K562 (cell line): ENCODE data around the gene PDCD11. TPM values are rescaled to one million over a fixed set of nuclear protein-coding genes. Genes with fewer than 3 reads are reported as not detected.

Experiments
- microRNA counts: library from miRNA; unstranded; fragments of <30 nt; microRNA quantifications from one replicate; lab custom pipeline; 2016
- microRNA-seq: library from miRNA; unstranded; fragments of <30 nt; microRNA quantifications from one replicate; pipeline ENCODE4, GENCODE V29; 2018; ENCODE audit warnings: borderline microRNAs expressed
- polyA plus RNA-seq, 8 experiments: library from polyadenylated mRNA; depleted of rRNA in 4 of 8; stranded (reverse) in 5 of 8; unstranded in 3 of 8; fragments of >200 nt; fragmentation: Nextera tagmentation in 2 of 8; fragmentation: Illumina TruSeq in 1 of 8; extraction: Ambion mirVana in 2 of 8; extraction: Trizol in 1 of 8; gene quantifications; 2 replicates each; pipeline versions ENCODE4 v1.2.1 to v1.2.3, GENCODE V29; 2011 to 2014; ENCODE audit warnings: inconsistent platforms in 1 of 8, missing spikeins in 1 of 8
- total RNA-seq, 7 experiments: library from RNA; depleted of rRNA in 6 of 7; stranded (reverse); fragments of >200 nt in 6 of 7; fragmentation: Illumina TruSeq in 2 of 7; extraction: Trizol in 2 of 7; gene quantifications; 2 replicates each; pipeline versions ENCODE4 v1.2.1 to v1.2.3, GENCODE V29; 2011 to 2021; ENCODE audit warnings: low replicate concordance in 1 of 7

Gene PDCD11
- total and polyA plus RNA-seq, 9 of the 15 experiments (the other 6 are each of a cell fraction or from before 2014, with no cell fraction given) = 14.8 to 73.8 (median 50.0) TPM

MicroRNAs encoded within 50 kb of the gene (microRNA counts, 767-probe panel; counts per million panel counts)
- not detected for microRNA hsa-miR-1307-3p (lab: Ali Mortazavi, UCI)

Small RNAs within 50 kb of the gene (microRNA-seq; reads per million reads assigned to microRNA genes)
- 1,995 reads per million, percentile 95 among the genes with 10 or more reads in this experiment for gene MIR1307

Other genes with a start within 250 kb of the PDCD11 start
Only the 7 nearest of the 10 such genes appear.
- 21.4 and 21.5 TPM in 2 replicates for gene PCGF6, start 45.5 kb upstream of the PDCD11 start, total RNA-seq (2014; rRNA removed)
- gene PCGF6, start 45.5 kb upstream of the PDCD11 start, total RNA-seq (2014; rRNA removed; fragmentation: Illumina TruSeq; extraction: Trizol) = 24.6 and 29.7 TPM in 2 replicates
- gene PCGF6, start 45.5 kb upstream of the PDCD11 start, total RNA-seq (2015; rRNA removed; fragmentation: Illumina TruSeq; extraction: Trizol) = 17.9 and 18.5 TPM in 2 replicates
- gene PCGF6, start 45.5 kb upstream of the PDCD11 start, total RNA-seq (2021) = 18.1 and 23.5 TPM in 2 replicates
- 14.6 and 23.2 TPM in 2 replicates for gene PCGF6, start 45.5 kb upstream of the PDCD11 start, polyA plus RNA-seq (2011; rRNA removed)
- 14.6 and 15.3 TPM in 2 replicates for gene PCGF6, start 45.5 kb upstream of the PDCD11 start, polyA plus RNA-seq (2014; fragmentation: Illumina TruSeq; extraction: Trizol)
- gene PCGF6, start 45.5 kb upstream of the PDCD11 start, polyA plus RNA-seq (2014; fragmentation: Nextera tagmentation; extraction: Ambion mirVana) = 10 to 100 TPM in 1 of 2 experiments, 1 to 10 TPM in 1; 8.4 to 10.2 TPM
- gene PCGF6, start 45.5 kb upstream of the PDCD11 start, polyA plus RNA-seq (2014; rRNA removed) = 17.9 and 20.6 TPM in 2 replicates
- 8.0 and 12.0 TPM in 2 replicates for gene TAF5, start 28.6 kb upstream of the PDCD11 start, total RNA-seq (2014; rRNA removed)
- gene TAF5, start 28.6 kb upstream of the PDCD11 start, total RNA-seq (2014; rRNA removed; fragmentation: Illumina TruSeq; extraction: Trizol) = 11.6 and 12.5 TPM in 2 replicates
- gene TAF5, start 28.6 kb upstream of the PDCD11 start, total RNA-seq (2015; rRNA removed; fragmentation: Illumina TruSeq; extraction: Trizol) = 11.2 and 11.9 TPM in 2 replicates
- gene TAF5, start 28.6 kb upstream of the PDCD11 start, total RNA-seq (2021) = 9.3 TPM in 2 replicates
- gene TAF5, start 28.6 kb upstream of the PDCD11 start, polyA plus RNA-seq (2011; rRNA removed) = 8.9 and 11.9 TPM in 2 replicates
- 7.9 and 9.9 TPM in 2 replicates for gene TAF5, start 28.6 kb upstream of the PDCD11 start, polyA plus RNA-seq (2014; fragmentation: Illumina TruSeq; extraction: Trizol)
- 1 to 10 TPM; 4.2 to 5.5 TPM for gene TAF5, start 28.6 kb upstream of the PDCD11 start, polyA plus RNA-seq (2014; fragmentation: Nextera tagmentation; extraction: Ambion mirVana)
- 6.5 and 8.2 TPM in 2 replicates for gene TAF5, start 28.6 kb upstream of the PDCD11 start, polyA plus RNA-seq (2014; rRNA removed)
- gene ATP5MK, start 151 bp upstream of the PDCD11 start, total RNA-seq (2014; rRNA removed) = 182 and 185 TPM in 2 replicates
- 741 and 857 TPM in 2 replicates for gene ATP5MK, start 151 bp upstream of the PDCD11 start, total RNA-seq (2014; rRNA removed; fragmentation: Illumina TruSeq; extraction: Trizol)
- gene ATP5MK, start 151 bp upstream of the PDCD11 start, total RNA-seq (2015; rRNA removed; fragmentation: Illumina TruSeq; extraction: Trizol) = 634 and 717 TPM in 2 replicates
- 497 and 564 TPM in 2 replicates for gene ATP5MK, start 151 bp upstream of the PDCD11 start, total RNA-seq (2021)
- 564 and 776 TPM in 2 replicates for gene ATP5MK, start 151 bp upstream of the PDCD11 start, polyA plus RNA-seq (2011; rRNA removed)
- 906 and 923 TPM in 2 replicates for gene ATP5MK, start 151 bp upstream of the PDCD11 start, polyA plus RNA-seq (2014; fragmentation: Illumina TruSeq; extraction: Trizol)
- 1,000 to 10,000 TPM; 1,599 to 1,810 TPM for gene ATP5MK, start 151 bp upstream of the PDCD11 start, polyA plus RNA-seq (2014; fragmentation: Nextera tagmentation; extraction: Ambion mirVana)
- gene ATP5MK, start 151 bp upstream of the PDCD11 start, polyA plus RNA-seq (2014; rRNA removed) = 553 and 576 TPM in 2 replicates
- not detected in 2 replicates for gene CALHM2, start 55.7 kb downstream of the PDCD11 start, total RNA-seq (2014; rRNA removed)
- not detected in 2 replicates for gene CALHM2, start 55.7 kb downstream of the PDCD11 start, total RNA-seq (2014; rRNA removed; fragmentation: Illumina TruSeq; extraction: Trizol)
- not detected in 2 replicates for gene CALHM2, start 55.7 kb downstream of the PDCD11 start, total RNA-seq (2015; rRNA removed; fragmentation: Illumina TruSeq; extraction: Trizol)
- gene CALHM2, start 55.7 kb downstream of the PDCD11 start, total RNA-seq (2021) = 0.16 TPM in 1 of 2 replicates, not detected in the other
- gene CALHM2, start 55.7 kb downstream of the PDCD11 start, polyA plus RNA-seq (2011; rRNA removed) = 0.08 and 0.39 TPM in 2 replicates
- not detected in 2 replicates for gene CALHM2, start 55.7 kb downstream of the PDCD11 start, polyA plus RNA-seq (2014; fragmentation: Illumina TruSeq; extraction: Trizol)
- gene CALHM2, start 55.7 kb downstream of the PDCD11 start, polyA plus RNA-seq (2014; fragmentation: Nextera tagmentation; extraction: Ambion mirVana) = under 1 TPM; 0.13 to 0.14 TPM
- gene CALHM2, start 55.7 kb downstream of the PDCD11 start, polyA plus RNA-seq (2014; rRNA removed) = not detected in 2 replicates
- not detected in 2 replicates for gene CALHM1, start 62.3 kb downstream of the PDCD11 start, total RNA-seq (2014; rRNA removed)
- gene CALHM1, start 62.3 kb downstream of the PDCD11 start, total RNA-seq (2014; rRNA removed; fragmentation: Illumina TruSeq; extraction: Trizol) = not detected in 2 replicates
- not detected in 2 replicates for gene CALHM1, start 62.3 kb downstream of the PDCD11 start, total RNA-seq (2015; rRNA removed; fragmentation: Illumina TruSeq; extraction: Trizol)
- gene CALHM1, start 62.3 kb downstream of the PDCD11 start, total RNA-seq (2021) = not detected in 2 replicates
- not detected in 2 replicates for gene CALHM1, start 62.3 kb downstream of the PDCD11 start, polyA plus RNA-seq (2011; rRNA removed)
- gene CALHM1, start 62.3 kb downstream of the PDCD11 start, polyA plus RNA-seq (2014; fragmentation: Illumina TruSeq; extraction: Trizol) = not detected in 2 replicates
- gene CALHM1, start 62.3 kb downstream of the PDCD11 start, polyA plus RNA-seq (2014; fragmentation: Nextera tagmentation; extraction: Ambion mirVana) = under 1 TPM in 1 of 2 experiments, not detected in 1; 0.03 TPM
- not detected in 2 replicates for gene CALHM1, start 62.3 kb downstream of the PDCD11 start, polyA plus RNA-seq (2014; rRNA removed)
- not detected in 2 replicates for gene CALHM3, start 82.6 kb downstream of the PDCD11 start, total RNA-seq (2014; rRNA removed)
- gene CALHM3, start 82.6 kb downstream of the PDCD11 start, total RNA-seq (2014; rRNA removed; fragmentation: Illumina TruSeq; extraction: Trizol) = not detected in 2 replicates
- not detected in 2 replicates for gene CALHM3, start 82.6 kb downstream of the PDCD11 start, total RNA-seq (2015; rRNA removed; fragmentation: Illumina TruSeq; extraction: Trizol)
- not detected in 2 replicates for gene CALHM3, start 82.6 kb downstream of the PDCD11 start, total RNA-seq (2021)
- gene CALHM3, start 82.6 kb downstream of the PDCD11 start, polyA plus RNA-seq (2011; rRNA removed) = not detected in 2 replicates
- gene CALHM3, start 82.6 kb downstream of the PDCD11 start, polyA plus RNA-seq (2014; fragmentation: Illumina TruSeq; extraction: Trizol) = not detected in 2 replicates
- gene CALHM3, start 82.6 kb downstream of the PDCD11 start, polyA plus RNA-seq (2014; fragmentation: Nextera tagmentation; extraction: Ambion mirVana) = not detected
- gene CALHM3, start 82.6 kb downstream of the PDCD11 start, polyA plus RNA-seq (2014; rRNA removed) = not detected in 2 replicates
- gene NEURL1, start 97.1 kb downstream of the PDCD11 start, total RNA-seq (2014; rRNA removed) = 0.08 and 0.45 TPM in 2 replicates
- not detected in 2 replicates for gene NEURL1, start 97.1 kb downstream of the PDCD11 start, total RNA-seq (2014; rRNA removed; fragmentation: Illumina TruSeq; extraction: Trizol)
- not detected in 2 replicates for gene NEURL1, start 97.1 kb downstream of the PDCD11 start, total RNA-seq (2015; rRNA removed; fragmentation: Illumina TruSeq; extraction: Trizol)
- gene NEURL1, start 97.1 kb downstream of the PDCD11 start, total RNA-seq (2021) = 0.11 and 0.20 TPM in 2 replicates
- 0.20 and 0.21 TPM in 2 replicates for gene NEURL1, start 97.1 kb downstream of the PDCD11 start, polyA plus RNA-seq (2011; rRNA removed)
- 0.26 TPM in 1 of 2 replicates, not detected in the other for gene NEURL1, start 97.1 kb downstream of the PDCD11 start, polyA plus RNA-seq (2014; fragmentation: Illumina TruSeq; extraction: Trizol)
- gene NEURL1, start 97.1 kb downstream of the PDCD11 start, polyA plus RNA-seq (2014; fragmentation: Nextera tagmentation; extraction: Ambion mirVana) = under 1 TPM in 1 of 2 experiments, not detected in 1; 0.01 TPM
- gene NEURL1, start 97.1 kb downstream of the PDCD11 start, polyA plus RNA-seq (2014; rRNA removed) = 0.04 TPM in 1 of 2 replicates, not detected in the other